ENCODE data around the gene SPINK14. TPM values are rescaled to one million over a fixed set of nuclear protein-coding genes. Genes with fewer than 3 reads are reported as not detected.

SPINK14 gene
- total RNA-seq, 2 donors from 2014 or later, result not detected

DNA sequence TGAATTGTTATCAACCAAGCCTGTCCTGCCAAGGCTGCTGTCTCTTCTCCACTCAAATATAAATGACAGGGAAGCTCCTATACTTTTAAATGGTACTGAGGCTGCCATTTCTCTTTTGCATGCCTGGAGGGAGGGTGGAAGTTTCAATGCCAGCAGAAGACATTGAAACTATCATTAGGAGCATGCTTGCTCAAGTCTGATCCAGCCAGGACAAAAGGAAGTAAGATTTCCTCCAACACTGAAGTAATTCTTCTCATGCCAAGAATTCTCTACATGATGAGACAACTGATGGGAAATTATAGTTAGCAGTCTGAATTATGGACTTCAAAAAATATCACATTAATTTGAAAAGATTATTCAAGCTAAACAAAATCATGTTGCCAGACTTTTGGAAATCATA is 39.9 kb downstream of the SPINK14 start:
- Mint-ChIP-seq H3K27me3 (peaks cover 0 to 4% of the 10 kb centered on the region in 2 donors), H3K9me3 (peaks cover 4% of the 10 kb centered on the region), H3K27ac (no peak overlapping the region), H3K4me3 (no peak overlapping the region), H3K36me3 (no peaks in the 10 kb centered on the region), H3K4me1 (ENCODE audit: low read depth in 2 of 2) (no peaks in the 10 kb centered on the region)
- no peak for ATAC-seq
- no peak for DNase-seq (ENCODE audit: low spot score)

DNA sequence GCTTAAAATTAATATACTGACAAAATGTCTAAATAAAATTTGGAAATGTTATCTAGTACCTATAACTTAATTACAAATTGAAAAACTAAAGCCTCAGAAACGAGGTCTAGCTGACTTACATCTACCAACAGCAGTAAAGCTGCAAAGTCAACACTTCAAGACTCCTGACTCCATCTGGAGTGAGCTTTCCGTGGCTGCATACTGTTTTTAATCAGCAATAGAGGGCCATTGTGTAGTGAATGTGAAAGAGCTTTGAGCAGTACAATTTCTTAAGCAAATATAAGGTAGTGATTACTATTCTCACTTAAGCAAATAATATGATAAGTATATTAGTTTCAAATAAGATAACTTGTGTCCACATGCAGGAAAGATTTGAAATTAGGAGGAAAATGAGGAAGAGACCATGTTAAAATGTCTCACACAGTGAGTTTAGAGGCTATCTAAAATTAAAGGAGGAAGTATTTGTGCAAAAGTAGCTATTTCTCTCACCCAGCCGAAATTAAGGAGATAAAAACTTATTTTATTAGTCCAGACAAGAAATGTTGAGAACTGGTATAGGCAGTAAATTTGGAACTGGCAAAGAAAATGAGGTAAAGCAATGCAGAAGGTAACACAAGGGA is 40.9 kb downstream of the SPINK14 start:
- no peaks in the 10 kb centered on the region for H3K36me3 Mint-ChIP-seq
- H3K27me3 Mint-ChIP-seq, result peaks cover 0 to 4% of the 10 kb centered on the region in 2 donors
- no peak overlapping the region for H3K4me3 Mint-ChIP-seq
- peaks cover 4% of the 10 kb centered on the region for H3K9me3 Mint-ChIP-seq
- no peak overlapping the region for H3K27ac Mint-ChIP-seq
- ATAC-seq (no peak), DNase-seq (ENCODE audit: low spot score) (no peak)
- H3K4me1 Mint-ChIP-seq (ENCODE audit: low read depth in 2 of 2), result no peaks in the 10 kb centered on the region

DNA sequence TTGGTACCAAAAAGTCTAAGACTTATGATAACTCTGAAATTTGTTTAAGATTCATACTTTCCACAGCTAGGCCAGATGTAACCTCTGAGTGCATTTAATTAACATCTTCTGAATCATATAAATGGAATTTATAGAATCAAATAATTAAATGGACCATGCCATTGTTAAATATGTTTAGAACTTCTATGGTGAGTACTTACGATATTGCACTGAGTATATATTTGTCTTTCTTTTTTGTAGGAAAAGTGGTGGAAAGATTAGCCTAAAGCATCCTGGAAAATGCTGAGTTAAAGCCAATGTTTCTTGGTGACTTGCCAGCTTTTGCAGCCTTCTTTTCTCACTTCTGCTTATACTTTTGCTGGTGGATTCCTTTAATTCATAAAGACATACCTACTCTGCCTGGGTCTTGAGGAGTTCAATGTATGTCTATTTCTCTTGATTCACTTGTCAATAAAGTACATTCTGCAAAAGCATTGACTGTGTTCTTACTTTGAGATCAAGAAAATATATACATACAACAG is 46.4 kb downstream of the SPINK14 start:
- Mint-ChIP-seq H3K27me3 (no peaks in the 10 kb centered on the region), H3K27ac (no peak overlapping the region), H3K4me1 (ENCODE audit: low read depth in 2 of 2) (no peaks in the 10 kb centered on the region), H3K36me3 (peaks cover 7% of the 10 kb centered on the region), H3K4me3 (no peak overlapping the region), H3K9me3 (peaks cover 4% of the 10 kb centered on the region)
- no peak for ATAC-seq
- DNase-seq (ENCODE audit: low spot score), result no peak

DNA sequence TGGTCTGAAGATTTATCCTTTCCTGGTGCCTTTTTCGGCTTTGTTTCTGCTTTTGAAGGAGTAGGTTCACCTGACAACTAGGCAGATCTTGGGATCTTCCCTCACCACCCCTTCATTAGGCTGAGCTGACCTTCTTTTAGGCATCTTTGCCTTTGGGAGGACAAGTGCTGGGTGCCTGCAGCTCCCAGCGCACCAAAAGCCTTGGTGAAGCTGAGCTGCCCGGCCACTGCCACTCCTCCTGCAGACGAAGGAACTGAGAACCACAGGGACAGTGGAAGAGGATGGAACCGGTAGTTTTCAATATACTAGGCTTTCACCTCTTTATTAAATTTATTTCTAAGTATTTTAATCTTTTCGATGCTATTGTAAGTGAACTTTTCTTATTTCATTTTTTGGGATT is 53.2 kb downstream of the SPINK14 start:
- H3K27ac Mint-ChIP-seq, result no peak overlapping the region
- ATAC-seq, result no peak
- peaks cover 6% of the 10 kb centered on the region for H3K9me3 Mint-ChIP-seq
- no peak for DNase-seq (ENCODE audit: low spot score)
- no peak overlapping the region for H3K4me3 Mint-ChIP-seq
- peaks cover 7% of the 10 kb centered on the region for H3K36me3 Mint-ChIP-seq
- H3K4me1 Mint-ChIP-seq (ENCODE audit: low read depth in 2 of 2), result no peaks in the 10 kb centered on the region
- H3K27me3 Mint-ChIP-seq, result peaks cover 6 to 25% of the 10 kb centered on the region in 2 donors

DNA sequence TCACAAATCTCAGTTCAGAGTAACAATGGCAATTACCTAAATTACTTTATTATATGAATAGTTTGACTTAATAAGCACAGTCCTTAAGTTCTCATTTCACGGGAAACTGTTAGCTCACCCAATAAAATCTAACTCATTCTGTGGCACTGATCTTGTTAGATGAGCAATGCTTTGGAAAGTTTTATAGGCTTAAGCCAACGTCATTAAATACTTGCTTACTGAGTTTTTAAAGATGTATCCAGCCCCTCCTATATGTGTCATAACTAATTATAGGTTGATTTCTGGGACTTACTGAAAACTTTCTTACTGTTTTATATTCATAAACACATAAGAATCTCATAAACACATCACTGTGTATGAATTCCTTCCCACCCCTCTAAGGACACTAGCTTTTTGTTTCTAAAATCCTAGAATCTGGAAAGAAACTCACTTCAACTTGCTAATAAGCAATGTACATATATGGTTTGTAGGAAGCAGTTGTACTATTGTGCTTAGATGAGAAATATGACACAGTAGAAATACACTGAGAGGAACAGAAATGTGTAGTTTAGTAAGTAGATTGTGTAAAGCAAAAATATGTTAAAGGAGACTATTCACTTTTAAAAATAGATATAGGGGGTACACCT is 55.9 kb downstream of the SPINK14 start:
- ATAC-seq, result no peak
- Mint-ChIP-seq H3K4me3 (no peak overlapping the region), H3K36me3 (no peaks in the 10 kb centered on the region), H3K9me3 (peaks cover 7% of the 10 kb centered on the region), H3K4me1 (ENCODE audit: low read depth in 2 of 2) (no peaks in the 10 kb centered on the region), H3K27ac (no peak overlapping the region), H3K27me3 (peaks cover 6 to 28% of the 10 kb centered on the region in 2 donors)
- no peak for DNase-seq (ENCODE audit: low spot score)

Other genes with a start within 250 kb of the SPINK14 start
- gene SPINK5, start 104.6 kb upstream of the SPINK14 start, total RNA-seq, result not detected
- gene SPINK6, start 34.5 kb downstream of the SPINK14 start, total RNA-seq, result not detected
- not detected for gene MARCOL, start 70.0 kb downstream of the SPINK14 start, total RNA-seq
- not detected for gene SPINK13, start 100.2 kb downstream of the SPINK14 start, total RNA-seq
- not detected for gene SPINK7, start 143.9 kb downstream of the SPINK14 start, total RNA-seq
- not detected for gene SPINK9, start 167.0 kb downstream of the SPINK14 start, total RNA-seq
- 10 to 100 TPM; 58.2 to 65.7 TPM for gene FBXO38, start 215.4 kb downstream of the SPINK14 start, total RNA-seq

Data from natural killer cell treated with Interleukin-12 subunit alpha and Interleukin-12 subunit beta and Interleukin-15 and Interleukin-18, amount 100 ng/mL, for 72 hours (primary cell).